ENCODE results near the gene TNF. TPM values are rescaled to one million over a fixed set of nuclear protein-coding genes. Genes with fewer than 3 reads are reported as not detected.

TNF gene
- total and polyA plus RNA-seq, 2 of the 13 experiments (the other 11 are each of a cell fraction or from before 2014, with no cell fraction given) = not detected

- no peak; the same call in 1 of the 2 replicates for TF ChIP-seq ZNF607 (CRISPR knock-in tag; IDR thresholded peaks at IDR 0.05; ENCODE audit: borderline replicate concordance)
- no peak; a peak in 1 of 4 replicates for TF ChIP-seq REST (IDR thresholded peaks at IDR 0.05; ENCODE audit: borderline replicate concordance in 1 of 2, low read depth in 1 of 2, low read length in 2 of 2)
- TF ChIP-seq TRIM22 (IDR thresholded peaks at IDR 0.05) = no peak
- TF ChIP-seq ZNF879 (CRISPR knock-in tag; IDR thresholded peaks at IDR 0.05) = no peak
- peak; percentile 65; the same call in 1 of the 2 replicates for TF ChIP-seq POGZ (CRISPR knock-in tag; IDR thresholded peaks at IDR 0.05)
- TF ChIP-seq YY1 (IDR thresholded peaks at IDR 0.05; ENCODE audit: insufficient read depth, insufficient replicate concordance, low read depth, low read length) = peak; percentile 85
- TF ChIP-seq HBP1 (CRISPR knock-in tag; IDR thresholded peaks at IDR 0.05; ENCODE audit: low read depth) = peak; percentile 57; the same call in 1 of the 2 replicates
- no peak for TF ChIP-seq MBD4 (IDR thresholded peaks at IDR 0.05; ENCODE audit: borderline replicate concordance, low read length)
- TF ChIP-seq ZNF44 (CRISPR knock-in tag; IDR thresholded peaks at IDR 0.05) = no peak; the same call in 1 of the 2 replicates
- TF ChIP-seq ZNF720 (CRISPR knock-in tag; IDR thresholded peaks at IDR 0.05) = no peak
- no peak for TF ChIP-seq EHMT2 (IDR thresholded peaks at IDR 0.05; ENCODE audit: borderline replicate concordance, low read depth, low read length)
- peak; percentile 96 for TF ChIP-seq THAP11 (CRISPR knock-in tag; IDR thresholded peaks at IDR 0.05)
- TF ChIP-seq ARNTL (CRISPR knock-in tag; IDR thresholded peaks at IDR 0.05) = peak; percentile 51; the same call in 1 of the 2 replicates
- no peak; the same call in 1 of the 2 replicates for TF ChIP-seq ARNT2 (CRISPR knock-in tag; IDR thresholded peaks at IDR 0.05; ENCODE audit: low read depth)
- 0 out of 2 replicates have a peak, but pooled peaks have one; percentile 41 for TF ChIP-seq ZMYM2 (CRISPR knock-in tag; IDR thresholded peaks at IDR 0.05)
- no peak for TF ChIP-seq ZNF296 (CRISPR knock-in tag; conservative IDR thresholded peaks at IDR 0.05)
- peak; percentile 63; the same call in 1 of the 2 replicates for TF ChIP-seq ZSCAN9 (CRISPR knock-in tag; IDR thresholded peaks at IDR 0.05; ENCODE audit: borderline replicate concordance)
- TF ChIP-seq ZNF766 (CRISPR knock-in tag; IDR thresholded peaks at IDR 0.05; ENCODE audit: borderline replicate concordance) = no peak
- TF ChIP-seq HOXD1 (CRISPR knock-in tag; IDR thresholded peaks at IDR 0.05) = no peak
- no peak for TF ChIP-seq ZNF790 (CRISPR knock-in tag; IDR thresholded peaks at IDR 0.05; ENCODE audit: borderline replicate concordance)
- no peak for TF ChIP-seq SNAPC2 (CRISPR knock-in tag; IDR thresholded peaks at IDR 0.05)
- TF ChIP-seq SRSF4 (IDR thresholded peaks at IDR 0.05; ENCODE audit: low read depth, low read length, poor library complexity, severe bottlenecking) = no peak
- TF ChIP-seq PRPF4 (IDR thresholded peaks at IDR 0.05; ENCODE audit: low read depth, low read length, poor library complexity, severe bottlenecking) = no peak
- TF ChIP-seq ZNF292 (CRISPR knock-in tag; IDR thresholded peaks at IDR 0.05; ENCODE audit: borderline replicate concordance, low read depth) = no peak
Measured at GRCh38 chr6:31546958-31547726, 28.2 kb upstream of the TNF start, which contains the start of gene NFKBIL1 (continued).
